ENCODE measurements around the gene TMBIM4.
A peak's percentile ranks its signal among the peaks of the same experiment; 100 is the strongest.

Gene TMBIM4

DNA sequence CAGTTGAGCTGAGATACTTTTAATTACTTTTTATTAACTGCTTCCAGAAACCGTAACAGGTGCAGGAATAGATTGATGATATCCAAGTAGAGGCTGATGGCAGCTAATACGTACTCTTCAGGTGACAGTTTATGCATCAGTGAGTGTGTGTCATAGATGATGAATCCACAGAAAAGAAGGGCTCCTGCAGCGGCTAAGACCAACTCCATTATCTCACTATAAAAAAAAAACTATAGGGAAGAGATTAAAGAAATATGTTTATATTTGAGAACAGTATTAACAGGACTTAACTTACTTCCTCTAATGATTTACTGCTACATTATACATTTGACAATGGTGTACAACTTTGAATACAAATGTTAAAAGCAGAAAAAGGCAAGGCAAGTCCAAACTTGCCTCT lies 31.9 kb downstream of the TMBIM4 start:
- no peak for DNase-seq

DNA sequence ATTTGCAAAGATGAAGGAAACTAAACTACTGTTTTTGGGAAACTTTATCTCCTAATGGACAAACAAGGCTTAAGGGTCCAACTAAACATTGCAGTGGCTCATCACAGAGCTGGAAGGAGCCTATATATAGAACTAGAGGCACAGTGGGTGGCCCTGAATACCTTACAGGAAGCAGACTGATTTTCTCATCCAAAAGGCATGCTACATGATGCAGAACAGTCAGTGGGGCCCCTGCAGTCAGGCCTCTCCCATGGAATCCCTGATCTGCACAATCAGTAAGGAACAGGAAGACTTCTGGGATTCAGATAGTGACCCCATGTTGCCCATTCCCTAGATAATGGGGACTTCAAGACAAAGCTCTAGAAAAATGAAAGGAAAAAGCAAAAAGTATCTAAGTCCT lies 37.4 kb downstream of the TMBIM4 start:
- no peak for DNase-seq

DNA sequence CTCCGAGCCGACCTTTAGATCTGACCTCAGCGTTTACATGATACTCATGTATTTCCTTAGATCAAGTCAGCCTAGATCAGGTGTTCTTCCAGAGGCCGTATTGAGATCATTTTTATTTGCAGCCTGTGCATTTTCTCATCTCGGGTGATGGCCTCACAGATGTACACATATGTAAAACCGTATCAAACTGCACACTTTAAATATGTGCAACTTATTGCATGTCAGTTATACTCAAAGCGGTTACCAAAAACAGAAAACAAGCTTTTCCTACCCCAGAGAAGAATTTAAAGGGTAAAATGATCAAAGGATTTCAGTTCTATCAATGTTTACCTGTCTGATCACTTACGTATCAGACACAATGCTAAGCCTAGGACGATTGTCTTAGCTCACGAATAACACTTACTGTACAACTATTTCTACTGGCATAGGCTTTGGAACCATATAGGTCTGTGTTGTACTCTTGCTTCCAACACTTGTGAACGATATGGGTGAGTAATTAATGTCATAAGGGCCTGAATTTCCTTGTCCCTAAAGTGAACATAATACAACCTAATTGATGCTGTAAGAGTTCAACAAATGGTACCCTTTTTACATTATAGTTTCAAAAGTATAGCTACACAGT lies 38.6 kb downstream of the TMBIM4 start:
- DNase-seq, result no peak

DNA sequence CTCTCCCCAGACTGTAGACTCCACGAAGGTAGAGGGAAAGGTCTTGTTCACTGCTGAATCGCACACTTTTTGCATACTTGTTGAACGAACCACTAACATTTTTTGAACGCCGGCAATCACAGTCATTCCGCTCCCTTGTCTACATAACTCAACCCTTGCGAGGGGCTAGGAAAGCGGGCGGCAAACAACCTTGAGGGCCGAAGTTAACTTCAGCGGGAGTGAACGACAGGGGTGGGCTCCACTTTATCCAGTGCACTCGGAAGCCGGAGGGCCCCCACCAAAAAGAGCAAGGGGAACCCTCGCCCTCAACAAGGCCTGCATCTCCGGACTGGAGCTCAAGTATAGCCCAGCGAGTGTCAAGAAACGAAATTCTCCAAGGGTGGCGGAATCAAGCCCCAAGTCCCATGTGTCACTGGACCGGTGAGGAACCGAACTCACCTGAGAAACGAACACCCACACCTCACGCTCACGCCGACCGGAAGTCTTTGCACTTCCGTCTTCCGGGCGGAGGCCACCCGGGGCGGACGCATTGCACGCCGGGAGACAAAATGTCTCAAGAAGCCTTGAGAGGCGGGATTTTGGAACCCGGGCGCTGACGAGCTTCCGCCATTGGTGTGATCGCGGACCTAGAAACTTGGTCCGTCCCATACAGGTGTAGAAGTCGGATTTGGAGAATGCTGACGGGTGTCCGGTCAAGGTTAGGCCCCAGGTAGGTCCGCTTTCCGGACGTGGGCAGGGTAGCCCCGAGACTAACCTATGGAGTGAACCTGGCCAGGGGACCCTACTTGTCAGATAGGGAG lies 39.3 kb downstream of the TMBIM4 start, which contains the start of gene LLPH:
Gene LLPH (minus strand): TSS at position 484 of the 800 bp plus-strand sequence. CDS start 1,644 bp downstream, outside the sequence.
- peak; percentile 51 to 90 for DNase-seq

DNA sequence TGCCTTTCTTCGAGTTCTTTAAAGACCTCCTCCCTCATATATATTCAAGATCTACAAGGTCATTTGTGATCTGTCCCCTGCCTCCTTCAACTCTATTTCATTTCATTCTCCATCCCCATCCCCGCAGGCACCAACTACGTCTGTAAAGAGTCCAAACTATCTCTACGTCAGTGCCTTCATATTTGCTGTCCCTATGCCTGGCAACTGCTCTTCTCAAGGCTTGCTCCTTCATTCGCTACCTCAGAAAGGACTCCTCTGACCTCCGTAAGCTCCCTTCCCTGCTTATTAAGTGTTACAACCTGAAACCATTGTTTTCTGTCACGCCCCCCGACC lies 39.9 kb downstream of the TMBIM4 start:
- DNase-seq, result no peak

DNA sequence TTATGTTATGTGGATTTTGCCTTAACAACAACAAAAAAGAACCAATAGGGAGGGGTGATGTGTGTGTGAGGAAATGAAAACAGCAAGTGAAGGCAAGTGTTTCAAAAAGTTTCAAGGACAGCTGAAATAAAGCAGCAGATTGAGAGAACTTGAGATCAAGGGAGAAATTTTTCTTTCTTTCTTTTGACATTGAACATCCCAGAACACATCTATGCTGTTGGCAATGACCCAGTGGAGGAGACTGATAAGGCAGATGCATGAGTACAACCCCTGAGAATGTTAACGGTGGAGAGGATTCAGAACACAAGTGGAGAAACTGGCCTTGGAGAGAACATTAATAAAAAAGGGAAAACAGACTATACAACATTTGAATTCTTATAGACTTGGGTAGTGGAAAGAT lies 42.1 kb downstream of the TMBIM4 start:
- DNase-seq, result no peak

DNA sequence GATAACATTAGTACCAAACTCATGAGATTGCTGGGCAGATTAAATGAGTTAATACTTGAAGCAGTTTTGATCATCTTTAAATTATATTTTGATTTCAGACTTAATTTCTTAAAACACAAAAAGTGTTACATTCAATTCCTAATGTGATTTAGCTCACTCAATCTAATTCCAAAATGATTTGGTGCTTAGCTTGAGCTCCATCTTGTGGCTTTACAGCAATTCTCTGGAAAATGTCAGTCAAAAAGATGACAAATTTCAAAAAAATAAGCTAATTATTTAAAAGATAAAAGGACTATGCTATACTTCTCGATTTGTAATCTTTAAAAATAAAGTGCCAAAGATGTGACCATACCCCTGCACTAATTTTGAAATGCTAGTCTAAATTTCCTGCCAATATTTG lies 49.3 kb downstream of the TMBIM4 start:
- DNase-seq, result no peak

DNA sequence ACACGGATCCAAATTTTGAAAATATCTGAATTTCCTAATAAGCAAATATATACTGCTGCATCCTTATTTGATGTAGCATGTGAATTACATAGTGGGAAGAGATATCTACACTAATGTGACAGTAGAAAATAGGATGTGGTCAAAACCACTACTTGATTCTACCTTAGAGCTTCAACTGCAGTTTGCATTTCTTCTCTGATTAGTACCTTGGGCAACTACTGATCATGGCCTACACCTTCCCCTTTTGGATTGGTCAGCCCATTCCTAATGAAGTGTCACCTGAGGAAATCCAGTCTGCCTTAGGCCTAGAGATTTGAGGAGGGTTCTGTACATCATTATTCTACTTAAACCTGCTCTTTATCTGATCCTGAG lies 49.9 kb downstream of the TMBIM4 start:
- DNase-seq, result no peak

DNA sequence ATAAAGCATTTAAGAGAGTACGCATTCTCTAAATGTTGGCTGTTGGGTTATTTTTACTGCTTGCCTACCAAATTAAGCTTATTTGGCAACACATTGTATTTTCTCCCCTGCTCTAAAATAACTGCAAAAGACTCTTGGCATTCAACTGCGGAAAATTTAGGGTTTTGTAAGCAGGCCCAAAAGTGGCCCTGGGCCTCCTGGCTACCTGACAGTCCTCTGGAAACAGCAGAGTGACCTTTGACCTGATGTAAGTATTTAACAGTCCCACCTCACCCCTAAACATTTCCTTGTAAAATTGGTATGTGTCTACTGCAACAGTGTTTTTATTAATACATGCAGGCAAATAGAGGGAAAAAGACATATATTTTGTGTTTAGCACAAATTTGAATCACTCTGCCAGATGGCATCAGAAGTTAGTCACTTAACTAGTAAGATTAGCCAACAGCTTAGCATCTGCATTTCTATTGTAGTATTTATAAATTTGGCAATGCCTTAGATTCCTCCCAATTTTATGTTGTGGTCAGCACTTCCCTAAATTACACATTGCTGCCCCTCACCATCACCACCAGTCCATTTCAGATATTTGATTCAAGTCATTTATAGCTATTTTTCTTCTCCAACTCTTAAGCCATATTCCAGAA lies 50.4 kb downstream of the TMBIM4 start:
- DNase-seq, result peak in 1 of 2 experiments; percentile 36

DNA sequence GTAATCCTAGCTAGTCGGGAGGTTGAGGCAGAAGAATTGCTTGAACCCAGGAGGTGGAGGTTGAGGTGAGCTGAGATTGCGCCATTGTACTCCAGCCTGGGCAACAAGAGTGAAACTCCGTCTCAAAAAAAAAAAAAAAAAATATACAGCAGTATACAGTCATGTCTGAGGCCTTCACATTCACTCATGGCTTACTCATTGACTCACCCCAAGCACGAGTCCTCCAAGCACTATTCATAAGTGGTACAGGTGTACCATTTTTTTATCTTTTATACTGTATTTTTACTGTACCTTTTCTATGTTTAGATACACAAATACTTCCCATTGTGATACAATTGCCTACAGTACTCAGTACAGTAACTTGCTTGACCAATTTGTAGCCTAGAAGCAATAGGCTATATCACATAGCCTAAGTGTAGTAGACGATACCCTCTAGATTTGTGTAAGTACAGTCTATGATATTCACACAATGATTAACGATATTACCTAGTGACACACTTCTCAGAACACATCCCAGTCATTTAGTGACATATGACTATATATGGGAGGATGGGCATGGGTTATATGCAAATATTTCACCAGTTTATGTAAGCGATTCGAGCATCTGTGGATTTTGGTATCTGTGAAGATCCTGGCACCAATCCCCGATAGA lies 51.4 kb downstream of the TMBIM4 start:
- no peak for DNase-seq

DNA sequence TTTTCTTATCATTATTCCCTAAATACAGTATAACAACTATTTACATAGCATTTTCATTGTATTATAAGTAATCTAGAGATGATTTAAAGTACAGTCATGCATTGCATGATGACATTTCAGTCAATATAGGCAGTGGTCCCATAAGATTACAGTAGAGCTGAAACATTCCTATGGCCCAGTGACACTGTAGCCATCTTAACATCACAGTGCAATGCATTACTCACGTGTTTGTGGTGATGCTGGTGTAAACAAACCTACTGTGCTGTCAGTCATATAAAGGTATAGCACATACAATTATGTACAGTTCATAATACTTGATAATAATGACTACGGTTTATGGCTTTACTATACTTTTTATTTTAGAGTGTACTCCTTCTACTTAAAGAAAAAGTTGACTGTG lies 52.6 kb downstream of the TMBIM4 start:
- no peak for DNase-seq

DNA sequence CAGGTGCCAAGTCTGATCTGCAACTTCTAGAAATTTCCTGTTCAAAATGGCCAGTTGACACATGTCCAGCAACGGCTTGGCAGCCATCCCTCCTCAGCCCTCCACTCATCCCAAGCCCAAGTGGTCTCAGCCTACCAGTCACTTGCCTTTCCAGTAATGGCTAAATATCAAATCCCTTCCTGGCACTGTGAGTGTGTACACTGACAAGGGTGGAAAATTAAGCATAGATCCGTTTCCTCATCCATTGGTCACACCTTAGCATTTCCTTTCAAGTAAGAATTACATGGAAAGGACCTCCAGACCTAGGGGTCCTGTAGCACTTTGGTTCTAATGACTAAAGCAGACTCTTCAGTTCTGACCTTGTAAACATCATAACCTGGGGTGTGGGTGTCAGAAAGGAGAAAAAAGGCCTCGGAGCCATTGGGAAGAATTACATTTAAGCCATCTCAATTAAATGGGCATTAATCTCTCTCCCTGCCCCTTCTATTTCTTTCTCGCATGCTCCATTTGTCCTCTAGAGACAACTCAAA lies 54.7 kb downstream of the TMBIM4 start:
- DNase-seq, result no peak

DNA sequence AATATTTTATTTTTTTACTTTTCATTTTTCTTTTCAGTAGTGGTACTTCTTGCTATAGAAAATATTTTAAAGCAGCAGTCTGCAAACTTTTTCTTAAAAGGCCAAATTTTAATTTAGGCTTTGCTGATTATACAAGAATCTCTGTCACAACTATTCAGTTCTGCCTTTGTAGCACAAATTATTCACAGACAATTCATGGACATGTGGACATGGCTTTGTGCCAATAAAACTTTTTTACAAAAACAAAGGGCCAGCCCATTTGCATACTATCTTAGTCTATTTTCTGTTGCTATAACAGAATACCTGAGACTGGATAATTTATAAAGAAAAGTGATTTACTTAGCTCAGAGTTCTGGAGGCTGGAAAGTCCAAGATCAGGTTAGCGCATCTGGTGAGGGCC lies 56.3 kb downstream of the TMBIM4 start:
- no peak for DNase-seq

DNA sequence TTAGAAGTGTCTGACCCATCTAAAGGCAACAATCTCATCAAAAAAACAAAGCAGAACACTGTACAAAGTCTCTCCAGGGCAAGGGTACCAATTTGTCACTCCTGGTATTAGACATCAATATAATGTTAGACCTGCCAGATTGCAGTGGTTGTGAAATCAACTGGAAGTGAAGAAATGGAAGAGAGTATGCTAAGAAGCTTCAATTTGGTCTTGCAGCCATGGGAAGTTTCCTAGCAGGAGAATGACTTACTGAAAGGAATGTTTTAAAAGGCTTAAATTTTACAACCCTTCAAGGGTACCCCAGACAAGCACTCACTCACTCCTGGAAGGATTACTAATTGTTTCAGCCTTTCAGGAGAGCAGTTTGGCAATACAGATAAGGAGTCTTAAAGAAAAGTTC lies 58.2 kb downstream of the TMBIM4 start:
- DNase-seq, result no peak

DNA sequence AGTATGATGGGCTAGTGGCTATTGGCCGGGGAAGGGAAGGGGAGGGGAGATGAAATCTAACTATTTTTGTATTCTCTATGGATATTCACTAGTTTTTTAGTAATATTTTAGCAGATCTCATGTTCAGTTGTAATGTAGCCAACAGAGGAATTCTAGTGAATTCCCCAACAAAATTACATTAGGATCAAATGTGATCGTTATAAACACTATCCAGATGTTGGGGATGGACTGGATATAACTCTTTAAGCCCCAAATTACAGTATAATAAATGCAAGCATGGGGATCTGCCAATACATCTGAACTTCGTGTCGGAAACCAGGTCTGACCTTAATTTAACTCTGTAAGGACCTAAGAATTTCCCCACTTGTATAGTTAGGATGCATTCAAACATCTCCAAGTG lies 60.7 kb downstream of the TMBIM4 start:
- DNase-seq, result no peak

DNA sequence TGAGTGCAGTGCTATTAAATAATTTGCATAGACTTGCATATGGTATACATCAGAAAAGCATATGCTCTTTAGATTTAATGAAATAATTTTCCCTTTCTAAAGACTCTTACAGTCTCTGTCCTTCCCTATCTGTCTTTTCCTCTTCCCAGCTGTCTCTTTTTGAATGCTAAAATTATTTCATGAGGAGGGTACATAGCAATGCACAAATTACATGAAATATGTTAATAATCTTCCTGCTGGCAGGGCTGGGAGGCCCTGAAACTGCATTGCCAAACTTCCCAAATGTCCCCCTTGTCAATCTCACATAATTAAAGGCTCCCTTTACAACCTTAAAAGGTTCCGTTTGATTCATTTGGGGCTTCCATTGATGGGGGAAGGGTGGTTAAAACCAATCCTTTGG lies 61.4 kb downstream of the TMBIM4 start:
- DNase-seq, result no peak

DNA sequence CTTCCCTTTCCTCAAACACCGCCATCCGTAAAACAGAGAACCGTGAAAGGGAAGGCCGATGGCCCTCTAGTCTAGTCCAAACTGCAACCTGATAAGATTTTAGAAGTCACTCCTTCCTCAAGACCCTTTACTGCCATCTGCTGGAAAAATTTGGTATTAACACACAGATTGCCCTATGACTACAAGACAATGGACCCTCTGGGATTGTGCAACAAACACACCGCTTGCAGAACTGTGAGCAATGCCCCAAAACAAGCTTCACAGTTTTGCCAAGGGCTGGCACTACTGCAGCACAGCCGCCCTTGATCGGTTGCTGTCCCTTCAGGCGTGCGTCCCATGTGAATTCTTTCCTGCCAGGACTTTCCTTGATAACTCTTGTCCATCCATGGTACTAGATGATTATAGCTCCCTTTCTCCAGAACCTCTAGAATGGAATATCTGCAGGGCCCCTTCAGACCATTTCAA lies 62.3 kb downstream of the TMBIM4 start:
- peak; percentile 76 to 91 for DNase-seq

DNA sequence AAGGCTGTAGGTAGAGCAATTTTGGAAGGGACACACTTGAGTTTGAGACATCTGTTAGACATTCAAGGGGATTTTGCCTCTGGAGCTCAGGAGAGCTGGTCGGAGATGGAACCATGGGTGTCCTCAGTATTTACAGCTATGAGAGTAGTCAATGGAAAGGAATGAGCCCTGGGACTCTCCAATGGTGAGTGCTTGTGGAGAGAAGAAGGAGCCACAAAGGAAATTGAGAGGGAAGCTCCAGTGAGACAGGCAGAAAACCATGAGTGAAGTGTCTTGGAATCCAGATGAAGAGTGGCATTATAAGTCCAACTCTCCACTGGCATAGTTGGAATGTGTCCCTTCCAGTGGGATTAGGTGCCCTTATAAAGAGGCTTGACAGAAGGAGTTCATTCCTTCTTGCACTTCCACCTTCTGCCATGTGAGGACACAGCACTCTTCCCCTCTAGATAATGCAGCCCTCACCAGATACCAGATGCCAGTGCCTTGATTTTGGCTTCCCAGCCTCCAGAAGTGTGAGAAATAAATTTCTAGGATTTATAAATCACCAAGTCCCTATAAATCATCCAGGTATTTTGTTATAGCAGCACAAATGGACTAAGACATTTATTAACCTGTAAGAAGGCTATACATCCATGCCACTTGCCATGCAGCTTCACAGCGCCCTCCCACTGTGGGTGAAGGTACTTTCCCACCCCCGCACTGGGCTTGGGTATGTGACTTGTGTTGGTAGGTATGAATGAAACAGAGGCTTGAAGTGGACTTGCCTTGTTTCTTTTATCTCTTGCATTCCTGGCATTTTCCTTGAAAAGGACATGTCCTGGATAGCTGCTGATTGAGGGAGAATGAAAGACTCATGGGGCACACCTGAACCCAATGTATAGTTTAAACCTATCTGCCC lies 66.5 kb downstream of the TMBIM4 start:
- DNase-seq, result no peak

DNA sequence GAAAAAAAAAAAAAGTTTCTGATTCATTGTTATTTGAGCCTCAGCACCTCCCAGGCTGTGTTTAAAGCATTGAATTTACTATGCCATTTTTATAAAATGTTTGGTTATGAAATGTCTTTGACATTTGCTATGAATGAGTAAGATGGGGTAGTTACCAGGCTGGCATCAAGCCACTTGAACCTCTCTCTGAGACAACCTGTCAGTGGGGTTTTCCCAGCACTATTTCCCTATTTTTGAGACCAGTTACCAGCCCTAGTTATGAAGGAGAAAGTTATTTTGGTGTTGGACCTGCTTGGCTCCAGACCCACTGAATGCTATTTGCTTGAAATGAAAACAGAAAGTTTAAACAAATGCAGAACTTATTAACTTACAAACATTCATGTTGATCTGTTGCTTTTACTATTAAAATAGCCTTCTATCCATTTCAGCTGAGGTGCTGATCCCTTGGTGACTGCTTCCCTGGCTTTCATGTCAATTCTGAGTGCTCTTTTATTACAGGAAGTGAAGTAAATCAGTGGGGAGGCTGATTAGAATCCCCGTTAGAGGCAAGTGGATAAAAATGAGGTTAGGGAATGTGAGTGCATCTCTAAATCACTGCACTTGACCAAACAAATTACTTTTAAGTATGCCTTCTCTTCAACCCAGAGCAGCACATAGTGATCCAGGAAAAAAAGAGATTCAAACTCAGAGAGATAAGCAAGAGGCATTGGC lies 77.1 kb downstream of the TMBIM4 start:
- no peak for DNase-seq

DNA sequence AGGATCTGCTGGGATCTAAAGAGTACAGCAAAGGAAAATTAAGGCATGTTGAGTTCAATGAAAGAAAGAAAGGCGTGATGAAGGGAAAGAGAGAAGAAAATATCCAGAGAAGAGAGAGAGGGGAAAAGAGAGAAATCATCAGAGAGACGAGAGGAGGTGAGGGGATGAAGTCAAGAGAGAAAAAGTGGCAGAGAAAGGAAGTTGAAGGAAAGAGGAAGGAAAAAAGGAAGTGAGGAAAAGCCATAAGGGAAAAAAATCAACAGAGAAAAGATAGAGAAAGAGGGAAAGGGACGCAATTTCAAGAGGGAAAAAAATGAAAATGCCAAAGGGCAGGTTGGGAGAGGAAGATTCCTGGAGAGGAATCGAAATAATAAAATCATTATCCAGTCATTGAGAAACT lies 79.6 kb downstream of the TMBIM4 start:
- no peak for DNase-seq

DNA sequence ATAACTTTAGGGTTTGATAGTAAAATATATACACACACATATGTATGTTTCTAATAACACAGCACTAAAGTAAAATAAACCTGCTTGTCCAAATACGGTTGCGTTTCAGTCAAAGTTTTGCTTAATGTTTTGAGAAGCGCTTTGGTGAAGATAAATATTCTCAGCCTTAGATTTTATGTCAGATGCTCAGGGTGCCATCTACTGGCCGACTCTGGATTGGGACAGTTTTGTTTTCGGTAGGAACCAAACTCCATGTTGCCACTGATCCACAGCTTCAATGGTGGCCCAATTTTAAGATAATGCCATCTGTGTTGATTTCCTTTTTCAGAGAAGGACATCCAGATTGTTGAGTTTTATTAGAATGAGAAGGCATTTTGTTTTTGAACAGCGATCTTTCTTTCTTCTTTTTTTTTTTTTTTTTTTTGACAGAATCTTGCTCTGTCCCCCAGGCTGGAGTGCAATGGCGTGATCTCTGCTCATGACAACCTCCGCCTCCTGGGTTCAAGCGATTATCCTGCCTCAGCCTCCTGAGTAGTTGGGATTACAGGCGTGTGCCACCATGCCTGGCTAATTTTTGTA lies 82.3 kb downstream of the TMBIM4 start:
- peak; percentile 52 to 80 for DNase-seq
